Activated CD4-positive, alpha-beta T cell treated with anti-CD3 and anti-CD28 coated beads for 48 hours (primary cell): ENCODE measurements around the gene FOXQ1.

Experiments used
- DNase-seq: peaks from one replicate; pipeline ENCODE4 v3.0.0-alpha.2; 2020

The FOXQ1 gene

GRCh38 chr6:1363729-1364572 lies 52.1 kb downstream of the FOXQ1 start:
- no peak for DNase-seq
